Kidney (tissue), 14 donors: ENCODE results near the gene SLC30A4. TPM values are rescaled to one million over a fixed set of nuclear protein-coding genes. Genes with fewer than 3 reads are reported as not detected.

Experiments used
- DNase-seq, 5 donors: peaks; one replicate each; pipeline ENCODE4 v3.0.0-alpha.2; 2013 to 2020
- FAIRE-seq: peaks from 2 replicates; lab custom pipeline; 2012; peaks lifted over from hg19 to GRCh38; lab: Jason Lieb, UNC
- H3K27ac ChIP-seq, 2 donors: one replicate each; pipeline ENCODE4 v1.7.0; 2013; ENCODE audit warnings: low read depth in 2 of 2, low read length in 2 of 2, inconsistent platforms in 1 of 2
- H3K27me3 ChIP-seq: one replicate; pipeline ENCODE4 v1.7.1; 2013; ENCODE audit warnings: low read length, inconsistent platforms; ENCODE audit not compliant: control insufficient read depth, insufficient read depth
- H3K36me3 ChIP-seq, 3 donors: one replicate each; pipeline versions ENCODE4 v1.7.0 to v1.7.1; 2013; ENCODE audit warnings: low read length in 3 of 3, control low read depth in 1 of 3, inconsistent platforms in 1 of 3; ENCODE audit not compliant: insufficient read depth in 3 of 3, control insufficient read depth in 2 of 3
- H3K4me1 ChIP-seq, 3 donors: one replicate each; pipeline versions ENCODE4 v1.7.0 to v1.7.1; 2013; ENCODE audit warnings: low read length in 3 of 3, inconsistent platforms in 1 of 3, low read depth in 1 of 3; ENCODE audit not compliant: control insufficient read depth in 2 of 3, insufficient read depth in 2 of 3
- H3K4me3 ChIP-seq, 3 donors: one replicate each; pipeline versions ENCODE4 v1.7.0 to v1.8.1; 2013; ENCODE audit warnings: low read length in 3 of 3, control low read depth in 1 of 3, inconsistent platforms in 1 of 3
- H3K9ac ChIP-seq, 3 donors: one replicate each; pipeline versions ENCODE4 v1.7.0 to v1.7.1; 2013; ENCODE audit warnings: low read length in 3 of 3, control low read depth in 1 of 3, inconsistent platforms in 1 of 3
- H3K9me3 ChIP-seq, 3 donors: one replicate each; pipeline versions ENCODE4 v1.7.0 to v1.7.1; 2013; ENCODE audit warnings: low read length in 3 of 3, control low read depth in 1 of 3, inconsistent platforms in 1 of 3; ENCODE audit not compliant: control insufficient read depth in 2 of 3, insufficient read depth in 1 of 3
- intact Hi-C: fragments of 100-400 bp; cut with DNase I; formaldehyde crosslinking; loops from one replicate; pipeline ENCODE4 v1.11.1; 2022
- polyA plus RNA-seq: library from polyadenylated mRNA; stranded (reverse); fragments of 350-450 nt; fragmentation: Illumina TruSeq; extraction: RNeasy Lipid Tissue Mini Kit (QIAGEN cat#74804); gene quantifications from one replicate; pipeline ENCODE4 v1.2.3, GENCODE V29; 2014; ENCODE audit warnings: low read depth, low replicate concordance; ENCODE audit not compliant: insufficient read depth
- total RNA-seq: library from RNA; stranded (reverse); fragmentation: NEBNext Ultra II Directional; extraction: Animal tissue kit (Norgen Biotek cat#: 25700); gene quantifications from one replicate; pipeline ENCODE4 v1.2.1, GENCODE V29; 2021
- TF ChIP-seq, protein P1 (sequence below): IDR thresholded peaks from 3 replicates; pipeline ENCODE4 v1.5.1; 2012; ENCODE audit warnings: mild to moderate bottlenecking, moderate library complexity, borderline replicate concordance; ENCODE audit not compliant: insufficient read depth; ENCODE audit errors: extremely low read depth
- donor health status: control.
- donor health status: control.
- donor health status: control.
- donor health status: control.
- donor health status: control.
- donor health status: DM: yes; HTN: yes; CAD: no.
- donor health status: Normal renal cell carcinoma (clear cell type).

SLC30A4 gene
- total and polyA plus RNA-seq, 2 donors from 2014 or later: 3.1 to 7.4 TPM

DNA sequence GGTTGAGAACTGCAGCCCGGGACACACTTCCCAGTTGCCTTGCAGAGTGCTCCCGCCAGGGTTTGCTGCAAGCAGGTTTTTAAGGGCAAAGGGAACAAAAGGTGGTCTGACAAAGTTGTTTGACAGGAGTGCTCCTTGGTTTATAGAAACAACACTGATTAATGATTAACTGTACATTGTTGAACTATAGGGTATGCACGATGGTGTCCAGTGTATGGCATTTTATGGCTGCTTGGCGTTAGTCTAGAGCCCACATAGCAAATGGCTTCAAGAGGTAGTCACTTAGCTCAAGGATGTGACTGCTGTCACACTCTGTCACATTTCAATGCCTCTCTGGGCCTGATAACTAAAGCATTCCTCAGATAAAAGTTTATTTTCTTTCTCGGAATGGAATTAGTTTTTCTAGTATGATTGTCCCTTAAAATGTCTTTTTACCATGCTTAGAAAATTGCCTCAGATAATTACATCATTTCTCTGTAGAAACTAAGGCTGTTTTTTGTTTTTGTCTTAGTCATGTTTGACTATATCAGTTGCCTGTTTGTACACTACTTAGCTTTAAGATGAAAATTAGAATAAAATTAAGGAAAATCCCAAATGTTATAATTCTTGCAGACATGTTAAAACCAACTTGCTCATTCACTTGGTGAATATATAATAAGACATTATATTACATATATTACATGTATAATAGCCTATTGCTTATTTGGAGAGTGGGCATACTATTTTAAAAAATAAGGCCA is 82.9 kb downstream of the SLC30A4 start:
- H3K36me3 ChIP-seq: no peaks in the 10 kb centered on the region
- H3K27me3 ChIP-seq: no peaks in the 10 kb centered on the region
- DNase-seq (peak in 3 of 5 donors; percentile 41 to 53 (median 46)), FAIRE-seq (no peak)
- intact Hi-C loops: no loop called here
- peaks cover 0 to 2% (median 0%) of the 10 kb centered on the region in 3 donors for H3K4me1 ChIP-seq
- H3K27ac ChIP-seq: no peak overlapping the region
- TF ChIP-seq, protein P1, sequence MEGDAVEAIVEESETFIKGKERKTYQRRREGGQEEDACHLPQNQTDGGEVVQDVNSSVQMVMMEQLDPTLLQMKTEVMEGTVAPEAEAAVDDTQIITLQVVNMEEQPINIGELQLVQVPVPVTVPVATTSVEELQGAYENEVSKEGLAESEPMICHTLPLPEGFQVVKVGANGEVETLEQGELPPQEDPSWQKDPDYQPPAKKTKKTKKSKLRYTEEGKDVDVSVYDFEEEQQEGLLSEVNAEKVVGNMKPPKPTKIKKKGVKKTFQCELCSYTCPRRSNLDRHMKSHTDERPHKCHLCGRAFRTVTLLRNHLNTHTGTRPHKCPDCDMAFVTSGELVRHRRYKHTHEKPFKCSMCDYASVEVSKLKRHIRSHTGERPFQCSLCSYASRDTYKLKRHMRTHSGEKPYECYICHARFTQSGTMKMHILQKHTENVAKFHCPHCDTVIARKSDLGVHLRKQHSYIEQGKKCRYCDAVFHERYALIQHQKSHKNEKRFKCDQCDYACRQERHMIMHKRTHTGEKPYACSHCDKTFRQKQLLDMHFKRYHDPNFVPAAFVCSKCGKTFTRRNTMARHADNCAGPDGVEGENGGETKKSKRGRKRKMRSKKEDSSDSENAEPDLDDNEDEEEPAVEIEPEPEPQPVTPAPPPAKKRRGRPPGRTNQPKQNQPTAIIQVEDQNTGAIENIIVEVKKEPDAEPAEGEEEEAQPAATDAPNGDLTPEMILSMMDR: no peak
- no peaks in the 10 kb centered on the region for H3K9me3 ChIP-seq
- H3K4me3 ChIP-seq: no peak overlapping the region
- no peak overlapping the region for H3K9ac ChIP-seq

DNA sequence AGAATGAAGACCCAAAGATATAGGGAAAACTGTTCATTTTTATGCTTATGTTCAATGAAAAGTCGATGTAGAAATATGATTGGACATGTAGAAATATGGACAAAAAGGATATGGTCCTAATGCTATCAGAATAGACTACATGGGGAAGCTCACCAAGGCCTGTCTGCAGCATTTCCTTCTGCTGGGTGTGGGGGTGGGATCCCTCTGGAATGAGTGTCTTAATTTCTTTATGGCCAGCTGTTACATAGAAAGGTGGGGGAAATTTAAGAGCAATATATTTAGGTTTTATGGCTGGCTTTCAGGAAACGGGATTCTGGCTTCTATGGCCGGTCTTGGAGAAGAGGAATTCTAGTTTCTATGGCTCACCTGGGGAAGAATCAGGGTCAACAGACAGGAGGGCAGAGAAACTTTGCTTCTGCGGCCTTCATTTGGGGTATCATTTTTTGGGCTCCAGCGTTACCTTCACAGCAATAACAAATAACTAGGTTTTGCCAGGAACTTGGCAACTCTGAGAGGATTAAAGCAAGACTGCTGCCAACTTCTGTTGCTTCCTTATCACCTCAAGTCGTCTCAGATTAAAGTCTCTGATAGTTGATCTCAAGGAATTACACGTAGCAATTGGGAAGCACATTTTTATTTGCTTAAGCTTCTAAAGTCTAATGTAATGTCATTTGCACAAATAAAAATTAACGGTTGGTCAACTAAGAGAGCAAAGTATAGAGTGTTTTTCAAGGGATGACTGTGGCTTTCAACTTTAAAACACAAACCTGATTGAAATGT is 87.2 kb downstream of the SLC30A4 start:
- no peaks in the 10 kb centered on the region for H3K27me3 ChIP-seq
- no peak overlapping the region for H3K27ac ChIP-seq
- no peaks in the 10 kb centered on the region for H3K36me3 ChIP-seq
- H3K4me1 ChIP-seq: no peaks in the 10 kb centered on the region
- intact Hi-C loops: no loop called here
- H3K9me3 ChIP-seq: no peaks in the 10 kb centered on the region
- no peak overlapping the region for H3K9ac ChIP-seq
- TF ChIP-seq, protein P1: no peak
- H3K4me3 ChIP-seq: no peak overlapping the region
- FAIRE-seq (no peak), DNase-seq (no peak)

DNA sequence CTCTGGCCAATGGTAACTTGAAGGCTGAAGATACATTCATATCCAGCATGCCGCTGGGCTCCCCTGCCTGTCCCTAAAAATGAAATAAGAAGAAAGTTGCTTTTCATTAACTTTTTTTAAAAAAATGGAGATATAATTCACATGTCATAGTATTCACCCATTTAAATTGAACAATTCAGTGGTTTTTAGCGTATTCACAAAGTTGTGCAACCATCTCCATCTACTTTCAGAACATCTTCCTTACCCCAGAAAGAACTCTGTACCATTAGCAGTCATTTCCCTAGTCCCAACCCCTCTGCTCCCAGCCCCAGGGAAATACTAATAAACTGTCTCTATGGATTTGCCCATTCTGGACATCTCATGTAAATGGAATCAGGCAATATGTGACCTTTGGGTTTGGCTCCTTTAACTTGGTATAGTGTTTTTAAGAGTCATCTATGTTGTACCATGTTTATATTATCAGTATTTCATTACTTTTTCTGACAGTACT is 88.4 kb downstream of the SLC30A4 start:
- intact Hi-C loops: no loop called here
- TF ChIP-seq, protein P1: no peak
- no peak for FAIRE-seq

More for the DNA sequence above, 88.4 kb downstream of the SLC30A4 start:
- Histone ChIP-seq H3K27ac (no peak overlapping the region), H3K9me3 (no peaks in the 10 kb centered on the region), H3K36me3 (no peaks in the 10 kb centered on the region), H3K27me3 (no peaks in the 10 kb centered on the region), H3K9ac (no peak overlapping the region), H3K4me1 (no peaks in the 10 kb centered on the region), H3K4me3 (no peak overlapping the region)
- DNase-seq: no peak
